Measurements from ENCODE around the gene RNU1-3.
"Not testable (repeated sequence)": the region's sequence is repeated elsewhere in the genome, so short reads cannot be mapped to it uniquely, and the experiment has no call there.

DNA sequence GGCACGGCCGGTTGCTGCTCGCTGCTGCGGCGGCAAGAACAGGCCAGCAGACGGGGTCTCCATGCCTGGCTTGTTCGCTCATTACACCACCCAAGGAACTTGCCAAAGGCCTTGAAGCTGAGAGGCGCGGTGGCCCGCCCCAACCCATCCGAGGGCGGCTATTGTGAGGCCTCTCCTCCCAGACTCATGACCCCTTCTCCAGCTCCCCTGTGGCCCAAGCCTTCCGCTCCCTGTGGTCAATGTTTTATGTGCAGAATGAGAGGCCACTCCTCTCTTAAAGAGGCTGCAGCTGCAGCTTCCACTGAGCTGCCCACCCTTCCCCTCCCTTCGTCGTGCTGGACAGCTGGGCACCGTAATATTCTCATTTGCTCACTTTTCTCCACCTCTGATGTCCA, 27.6 kb upstream of the RNU1-3 start:
- TF ChIP-seq, protein P1, sequence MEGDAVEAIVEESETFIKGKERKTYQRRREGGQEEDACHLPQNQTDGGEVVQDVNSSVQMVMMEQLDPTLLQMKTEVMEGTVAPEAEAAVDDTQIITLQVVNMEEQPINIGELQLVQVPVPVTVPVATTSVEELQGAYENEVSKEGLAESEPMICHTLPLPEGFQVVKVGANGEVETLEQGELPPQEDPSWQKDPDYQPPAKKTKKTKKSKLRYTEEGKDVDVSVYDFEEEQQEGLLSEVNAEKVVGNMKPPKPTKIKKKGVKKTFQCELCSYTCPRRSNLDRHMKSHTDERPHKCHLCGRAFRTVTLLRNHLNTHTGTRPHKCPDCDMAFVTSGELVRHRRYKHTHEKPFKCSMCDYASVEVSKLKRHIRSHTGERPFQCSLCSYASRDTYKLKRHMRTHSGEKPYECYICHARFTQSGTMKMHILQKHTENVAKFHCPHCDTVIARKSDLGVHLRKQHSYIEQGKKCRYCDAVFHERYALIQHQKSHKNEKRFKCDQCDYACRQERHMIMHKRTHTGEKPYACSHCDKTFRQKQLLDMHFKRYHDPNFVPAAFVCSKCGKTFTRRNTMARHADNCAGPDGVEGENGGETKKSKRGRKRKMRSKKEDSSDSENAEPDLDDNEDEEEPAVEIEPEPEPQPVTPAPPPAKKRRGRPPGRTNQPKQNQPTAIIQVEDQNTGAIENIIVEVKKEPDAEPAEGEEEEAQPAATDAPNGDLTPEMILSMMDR (conservative IDR thresholded peaks at IDR 0.05): not testable (repeated sequence)
- not testable (repeated sequence) for TF ChIP-seq EZH2 (IDR thresholded peaks at IDR 0.05; ENCODE audit: low read depth)
